Activated naive CD8-positive, alpha-beta T cell treated with anti-CD3 and anti-CD28 coated beads for 36 hours (primary cell): ENCODE results near the gene TSPYL4. TPM values are rescaled to one million over a fixed set of nuclear protein-coding genes. Genes with fewer than 3 reads are reported as not detected.

Experiments
- total RNA-seq, 2 experiments: library from RNA; stranded (reverse); gene quantifications; one replicate each; pipeline ENCODE4 v1.2.3, GENCODE V29; 2021

Gene TSPYL4
- total RNA-seq, 2 experiments from 2014 or later, result 15.1 to 15.2 TPM

Other genes starting within 250 kb of the TSPYL4 start
- under 1 TPM; 0.06 to 0.08 TPM for gene FRK, start 193.2 kb downstream of the TSPYL4 start, total RNA-seq
- 10 to 100 TPM; 42.6 to 47.1 TPM for gene NT5DC1, start 153.2 kb downstream of the TSPYL4 start, total RNA-seq
- not detected for gene COL10A1, start 127.9 kb downstream of the TSPYL4 start, total RNA-seq
- gene TSPYL1, start 25.9 kb upstream of the TSPYL4 start, total RNA-seq, result 10 to 100 TPM; 45.4 to 46.0 TPM
- 1 to 10 TPM; 3.2 to 4.9 TPM for gene DSE, start 116.9 kb upstream of the TSPYL4 start, total RNA-seq
- 1 to 10 TPM; 5.6 to 7.4 TPM for gene CALHM6, start 207.3 kb upstream of the TSPYL4 start, total RNA-seq